Peyer's patch (tissue), 4 donors: Measurements from ENCODE around the gene POFUT2.

ENCODE experiments used
- POLR2A ChIP-seq, 2 donors: fragments of 450-650 bp; IDR thresholded peaks; one replicate each; pipeline ENCODE4 v1.5.1; 2017; ENCODE audit warnings: antibody characterized with exemption in 2 of 2, mild to moderate bottlenecking in 2 of 2, moderate library complexity in 2 of 2
- TF ChIP-seq, protein P1 (sequence below), 6 experiments: fragments of 450-650 bp in 4 of 6; fragments of 200-600 bp in 2 of 6; sonication (generic) in 1 of 6; IDR thresholded peaks; one replicate each; pipeline ENCODE4 v1.5.1; 2017 to 2019; ENCODE audit warnings: antibody characterized with exemption in 6 of 6, mild to moderate bottlenecking in 3 of 6, moderate library complexity in 1 of 6

DNA sequence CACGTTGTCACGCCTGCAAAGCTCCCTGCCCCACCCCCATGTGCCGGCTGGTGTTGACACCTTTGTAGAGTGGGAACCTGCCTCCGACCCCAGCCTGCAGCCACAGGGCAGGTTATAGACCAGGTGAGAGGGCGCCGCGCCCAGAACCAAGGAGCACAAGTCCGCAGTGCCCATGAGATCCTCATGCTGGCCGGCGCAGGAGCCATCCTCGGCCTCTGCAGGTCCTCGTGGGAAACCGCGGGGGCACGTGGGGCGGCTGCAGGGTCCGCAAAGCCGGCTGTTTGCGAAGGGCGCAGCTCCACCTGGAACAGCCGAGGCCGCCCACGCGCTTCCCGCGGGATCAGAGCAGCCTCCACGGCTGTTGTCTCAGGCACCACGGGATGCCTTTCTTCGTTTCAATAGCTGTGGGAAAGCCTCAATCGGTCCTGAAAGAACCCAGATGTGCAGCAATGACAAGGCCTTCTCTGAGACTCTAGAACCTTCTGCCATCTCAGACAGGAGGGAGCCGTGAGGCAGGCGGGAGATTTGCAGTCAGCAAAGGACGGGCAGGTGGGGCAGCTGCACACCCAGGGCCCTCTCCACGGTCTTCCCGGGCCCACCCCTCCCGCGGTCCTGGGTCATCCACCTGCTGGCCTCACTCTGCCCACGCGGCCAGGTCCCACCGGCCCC is 29.9 kb downstream of the POFUT2 start:
- TF ChIP-seq, protein P1, sequence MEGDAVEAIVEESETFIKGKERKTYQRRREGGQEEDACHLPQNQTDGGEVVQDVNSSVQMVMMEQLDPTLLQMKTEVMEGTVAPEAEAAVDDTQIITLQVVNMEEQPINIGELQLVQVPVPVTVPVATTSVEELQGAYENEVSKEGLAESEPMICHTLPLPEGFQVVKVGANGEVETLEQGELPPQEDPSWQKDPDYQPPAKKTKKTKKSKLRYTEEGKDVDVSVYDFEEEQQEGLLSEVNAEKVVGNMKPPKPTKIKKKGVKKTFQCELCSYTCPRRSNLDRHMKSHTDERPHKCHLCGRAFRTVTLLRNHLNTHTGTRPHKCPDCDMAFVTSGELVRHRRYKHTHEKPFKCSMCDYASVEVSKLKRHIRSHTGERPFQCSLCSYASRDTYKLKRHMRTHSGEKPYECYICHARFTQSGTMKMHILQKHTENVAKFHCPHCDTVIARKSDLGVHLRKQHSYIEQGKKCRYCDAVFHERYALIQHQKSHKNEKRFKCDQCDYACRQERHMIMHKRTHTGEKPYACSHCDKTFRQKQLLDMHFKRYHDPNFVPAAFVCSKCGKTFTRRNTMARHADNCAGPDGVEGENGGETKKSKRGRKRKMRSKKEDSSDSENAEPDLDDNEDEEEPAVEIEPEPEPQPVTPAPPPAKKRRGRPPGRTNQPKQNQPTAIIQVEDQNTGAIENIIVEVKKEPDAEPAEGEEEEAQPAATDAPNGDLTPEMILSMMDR (IDR thresholded peaks at IDR 0.05), result no peak
- no peak for TF ChIP-seq POLR2A (IDR thresholded peaks at IDR 0.05)
